GM18505 (cell line): ENCODE data around the gene NXN.

Experiments used
- ATAC-seq: cut with Tn5 transposase; IDR thresholded peaks from one replicate; pipeline ENCODE4 v1.9.1; 2021; ENCODE audit not compliant: unreplicated experiment
- POLR2A ChIP-seq: IDR thresholded peaks from 4 replicates; pipeline ENCODE4 v1.6.1; 2011; ENCODE audit warnings: borderline replicate concordance; ENCODE audit not compliant: insufficient read depth, insufficient read length; ENCODE audit errors: extremely low read depth

The NXN gene

GRCh38 chr17:1010586-1010985 lies 31.0 kb upstream of the NXN start:
- no peak for TF ChIP-seq POLR2A
- no peak for ATAC-seq

GRCh38 chr17:1010086-1010450 lies 30.5 kb upstream of the NXN start:
- no peak for TF ChIP-seq POLR2A
- ATAC-seq = no peak

DNA sequence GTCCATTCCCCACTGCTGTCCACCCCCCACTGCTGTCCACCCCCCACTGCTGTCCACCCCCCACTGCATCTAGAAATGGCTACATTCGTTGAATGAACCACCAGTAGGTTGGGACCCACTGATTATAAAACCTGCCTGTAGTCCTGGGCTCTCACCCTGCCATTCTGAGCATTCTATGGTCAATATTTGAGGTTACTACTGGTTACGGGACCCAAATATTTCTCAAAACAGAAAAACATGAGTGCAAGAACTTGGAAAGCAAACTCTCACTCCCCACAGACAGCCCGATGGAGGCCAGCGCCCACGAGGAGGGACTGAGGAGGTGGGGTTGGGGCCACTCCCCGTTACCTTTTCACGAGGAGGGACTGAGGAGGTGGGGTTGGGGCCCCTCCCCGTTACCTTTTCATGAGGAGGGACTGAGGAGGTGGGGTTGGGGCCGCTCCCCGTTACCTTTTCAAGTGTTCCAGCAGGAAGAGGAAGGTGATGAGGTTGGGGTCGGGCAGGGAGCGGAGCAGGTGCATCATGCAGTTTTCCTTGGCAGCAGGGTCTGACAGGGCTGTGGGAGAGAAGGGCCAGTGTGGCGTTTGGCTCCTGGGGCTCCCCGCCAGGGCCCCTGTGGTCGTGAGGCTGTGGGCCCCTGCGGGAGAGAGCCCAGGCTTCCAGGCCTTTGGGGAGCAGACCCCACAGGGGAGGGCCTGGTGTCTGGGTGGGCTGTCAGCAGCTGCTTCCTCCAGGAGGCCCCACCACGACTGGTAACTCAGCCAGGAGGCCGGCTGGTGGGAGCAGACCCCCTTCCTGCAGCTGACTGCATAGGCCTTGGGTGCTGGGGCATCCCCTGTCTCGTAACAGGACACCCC lies 29.9 kb upstream of the NXN start:
- ATAC-seq = no peak
- TF ChIP-seq POLR2A = no peak

- no peak for TF ChIP-seq POLR2A
- no peak for ATAC-seq
Measured at GRCh38 chr17:1008008-1008761, 28.6 kb upstream of the NXN start.

- no peak for ATAC-seq
Measured at GRCh38 chr17:1007310-1008007, 27.9 kb upstream of the NXN start.

GRCh38 chr17:1006054-1006453 lies 26.5 kb upstream of the NXN start:
- ATAC-seq = no peak
- no peak for TF ChIP-seq POLR2A

More at GRCh38 chr17:1007310-1008007, 27.9 kb upstream of the NXN start:
- no peak for TF ChIP-seq POLR2A

DNA sequence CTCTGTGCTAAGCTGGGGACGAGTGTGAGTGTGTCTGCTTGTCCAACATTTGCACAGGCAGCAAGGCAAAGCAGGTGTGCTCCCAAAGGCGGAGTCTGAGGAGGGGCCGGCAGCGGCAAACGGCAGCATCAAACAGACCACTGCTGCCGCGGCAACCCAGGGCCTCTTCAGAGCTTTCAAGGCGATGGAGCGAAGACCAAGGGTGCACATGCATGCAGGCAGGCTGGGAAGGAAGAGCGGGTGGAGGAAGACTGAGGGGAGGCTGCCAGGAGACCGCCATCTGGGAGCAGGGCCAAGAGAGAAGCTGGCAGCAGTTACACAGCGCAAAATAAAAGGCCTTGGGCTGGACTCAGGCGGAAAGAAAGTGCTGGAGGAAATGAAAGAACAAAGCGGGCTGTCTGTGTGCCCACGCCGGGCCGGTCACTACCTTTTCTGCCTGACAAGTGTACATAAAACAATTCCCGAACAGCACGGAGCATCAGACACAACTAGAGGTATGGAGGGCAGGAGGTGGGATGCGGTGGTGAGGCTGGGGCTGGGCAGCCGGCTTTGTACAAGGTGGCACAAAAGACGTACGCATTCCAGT lies 25.9 kb upstream of the NXN start:
- no peak for TF ChIP-seq POLR2A
- ATAC-seq = no peak

- no peak for TF ChIP-seq POLR2A
- no peak for ATAC-seq
Measured at GRCh38 chr17:1004769-1005295, 25.3 kb upstream of the NXN start.

GRCh38 chr17:1003972-1004768 lies 24.6 kb upstream of the NXN start:
- no peak for ATAC-seq
- no peak for TF ChIP-seq POLR2A

DNA sequence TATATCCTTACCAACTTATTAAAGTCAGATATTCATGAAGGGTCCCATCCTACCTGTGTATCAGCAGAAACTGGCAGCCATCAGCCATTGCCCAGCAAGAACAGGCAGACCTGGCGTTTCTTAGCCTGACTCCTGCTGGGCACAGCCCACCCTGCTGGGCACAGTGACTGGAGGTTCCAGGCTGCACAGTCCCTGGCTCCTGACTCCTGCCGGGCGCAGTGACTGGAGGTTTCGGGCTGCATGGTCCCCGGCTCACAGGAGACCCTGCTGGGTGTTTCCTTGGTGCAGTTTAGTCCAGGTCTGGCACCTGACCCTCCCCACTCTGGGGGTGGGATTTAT lies 24.0 kb upstream of the NXN start:
- ATAC-seq = no peak
- TF ChIP-seq POLR2A = no peak

DNA sequence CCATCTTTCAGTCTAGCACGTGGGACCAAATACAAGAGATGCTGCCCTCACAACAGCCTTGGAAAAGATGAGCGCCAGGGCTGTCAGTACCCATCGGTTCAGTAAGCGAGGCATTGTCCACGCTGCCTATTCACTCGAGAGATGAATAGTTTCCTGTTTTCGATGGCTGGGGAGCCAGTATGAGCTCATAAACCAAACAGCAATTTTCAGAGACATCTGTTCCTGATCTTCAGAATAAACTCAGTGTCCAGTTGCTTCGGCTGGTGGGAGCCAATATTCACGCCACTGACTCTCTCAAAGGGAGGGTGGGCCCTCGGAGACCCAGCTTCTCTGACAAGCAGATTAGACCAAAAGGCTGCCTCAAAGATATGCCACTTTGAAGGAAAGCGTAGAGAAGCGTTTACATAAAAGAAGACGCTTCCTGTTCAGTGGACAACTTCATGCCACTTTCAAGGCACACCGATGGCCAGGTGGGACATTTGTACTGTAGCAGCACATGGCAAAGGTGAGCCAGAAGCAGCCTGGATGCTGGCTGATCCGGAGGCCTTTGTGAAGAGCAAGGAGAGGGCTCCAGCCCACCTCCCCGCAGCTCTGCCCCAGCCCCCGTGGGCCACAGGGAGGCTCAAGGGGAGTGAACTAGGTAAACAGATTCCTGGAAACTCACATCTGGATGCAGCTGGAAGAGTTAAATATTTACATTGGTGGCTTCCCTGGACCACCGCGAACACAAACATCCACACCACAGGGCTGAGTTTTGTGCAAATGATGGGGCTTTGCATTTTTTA lies 23.4 kb upstream of the NXN start:
- ATAC-seq = no peak
- TF ChIP-seq POLR2A = no peak

DNA sequence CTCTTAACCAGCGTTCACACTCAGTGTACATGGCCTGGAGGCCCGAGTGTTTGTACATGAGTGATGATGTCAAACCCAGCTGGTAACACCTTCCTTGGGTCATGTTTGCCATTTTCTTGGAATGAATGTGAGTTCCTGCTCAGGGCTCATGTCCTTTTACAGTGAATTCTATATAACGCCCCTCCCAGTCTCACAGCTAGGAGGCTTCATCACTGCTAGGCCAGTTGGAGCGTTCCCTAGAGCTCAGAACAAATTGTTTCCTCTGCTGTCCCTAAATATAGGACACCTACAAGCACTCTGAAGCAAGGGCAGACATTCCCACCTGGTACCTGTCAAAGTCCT lies 22.8 kb upstream of the NXN start:
- ATAC-seq = no peak
- TF ChIP-seq POLR2A = no peak
